HG02981 (cell line): ENCODE data around the gene VWA1.

Experiments used
- ATAC-seq: cut with Tn5 transposase; IDR thresholded peaks from one replicate; pipeline ENCODE4 v1.9.1; 2021; ENCODE audit warnings: mild to moderate bottlenecking, moderate library complexity; ENCODE audit not compliant: unreplicated experiment

The VWA1 gene, protein sequence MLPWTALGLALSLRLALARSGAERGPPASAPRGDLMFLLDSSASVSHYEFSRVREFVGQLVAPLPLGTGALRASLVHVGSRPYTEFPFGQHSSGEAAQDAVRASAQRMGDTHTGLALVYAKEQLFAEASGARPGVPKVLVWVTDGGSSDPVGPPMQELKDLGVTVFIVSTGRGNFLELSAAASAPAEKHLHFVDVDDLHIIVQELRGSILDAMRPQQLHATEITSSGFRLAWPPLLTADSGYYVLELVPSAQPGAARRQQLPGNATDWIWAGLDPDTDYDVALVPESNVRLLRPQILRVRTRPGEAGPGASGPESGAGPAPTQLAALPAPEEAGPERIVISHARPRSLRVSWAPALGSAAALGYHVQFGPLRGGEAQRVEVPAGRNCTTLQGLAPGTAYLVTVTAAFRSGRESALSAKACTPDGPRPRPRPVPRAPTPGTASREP

GRCh38 chr1:1435106-1435903 lies at the start of gene VWA1:
Gene VWA1 (plus strand): TSS chr1:1435690. CDS start chr1:1435749, 59 bp downstream.
- no peak for ATAC-seq

DNA sequence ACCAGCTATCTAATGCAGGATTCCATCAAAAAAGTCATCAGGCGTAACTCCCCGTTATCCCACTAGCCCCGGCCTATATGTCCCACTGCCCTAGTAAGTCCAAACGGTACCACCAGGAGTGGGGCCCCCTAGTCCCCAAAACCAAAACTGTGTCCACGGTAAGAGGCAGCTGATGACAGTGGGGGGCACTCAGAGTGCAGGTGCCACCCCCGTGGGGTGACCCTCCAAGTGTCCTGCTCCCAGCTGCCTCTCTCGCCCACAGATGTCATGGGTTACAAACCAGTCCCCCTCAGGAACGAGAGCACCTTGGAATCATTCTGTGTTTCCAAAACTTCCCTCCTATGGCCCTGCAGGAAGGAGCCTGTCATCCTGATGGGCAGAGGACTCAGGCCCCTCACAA lies 49.6 kb upstream of the VWA1 start:
- ATAC-seq: no peak

DNA sequence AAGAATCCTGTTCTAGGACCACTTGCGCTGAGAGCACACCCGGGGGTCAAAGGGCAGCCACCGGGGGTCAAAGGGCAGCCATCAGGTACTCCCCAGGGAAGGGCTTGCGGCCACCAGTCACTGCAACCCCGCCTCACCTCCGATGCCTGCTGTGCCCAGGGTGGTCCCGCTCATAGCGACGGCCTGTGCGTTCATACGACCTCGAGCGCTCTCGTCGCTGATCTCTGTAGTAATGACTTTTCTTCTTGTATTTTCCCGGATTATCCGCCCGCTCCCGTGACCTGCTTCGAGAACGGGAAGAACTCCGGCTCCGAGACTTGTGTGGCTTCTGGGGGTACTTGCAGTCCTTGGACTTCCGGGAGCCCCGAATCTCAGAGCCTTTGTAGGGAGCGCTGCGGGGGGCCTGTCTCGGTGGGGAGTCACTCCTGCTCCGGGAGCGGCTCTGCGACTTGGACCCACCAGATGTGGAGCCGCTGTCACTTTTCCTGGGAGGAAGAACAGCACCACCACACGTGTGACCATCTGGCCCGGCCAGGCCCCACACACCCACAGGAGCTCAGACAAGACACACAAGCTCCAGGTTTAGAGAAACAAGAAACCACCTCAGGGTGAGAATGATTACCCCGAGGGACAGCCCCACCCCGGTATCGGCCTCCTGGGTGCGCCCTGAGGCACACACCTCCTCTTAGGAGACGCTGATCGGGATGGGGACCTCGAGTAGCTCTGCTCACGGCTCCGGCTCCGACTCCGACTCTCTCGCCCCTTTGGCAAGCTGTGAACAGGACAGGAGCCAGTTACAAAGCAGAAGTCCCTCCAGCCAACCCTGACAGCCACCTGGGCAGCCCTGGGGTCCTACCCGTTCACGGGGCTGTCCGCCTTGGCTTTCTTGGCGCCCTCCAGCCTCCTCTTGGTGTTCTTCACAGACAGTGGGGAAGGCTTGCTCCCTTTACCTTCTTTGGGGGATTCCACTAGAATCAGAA lies 48.1 kb upstream of the VWA1 start:
- no peak for ATAC-seq

- no peak for ATAC-seq
These were observed 47.4 kb upstream of the VWA1 start for GRCh38 chr1:1388078-1388472.

DNA sequence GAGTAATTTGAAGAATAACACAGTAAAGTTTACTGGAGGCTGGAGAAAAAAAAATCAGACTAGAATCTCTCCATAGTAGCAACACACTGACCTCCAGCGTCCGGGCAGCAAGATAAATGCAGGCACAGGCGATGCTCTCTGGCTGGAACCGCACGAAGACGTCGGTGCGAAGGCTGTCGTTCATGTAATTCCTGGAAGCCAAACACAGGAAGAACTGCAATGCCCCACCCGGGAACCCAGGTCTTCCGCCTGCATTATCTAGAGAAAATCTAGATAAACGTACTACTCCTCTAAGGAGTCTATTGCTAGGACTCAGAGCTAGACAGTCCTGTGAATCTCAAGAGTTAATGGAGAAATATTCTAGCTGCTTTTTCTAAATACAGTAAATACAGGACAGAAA lies 44.8 kb upstream of the VWA1 start:
- ATAC-seq: no peak

GRCh38 chr1:1391225-1391624 lies 44.3 kb upstream of the VWA1 start:
- no peak for ATAC-seq

DNA sequence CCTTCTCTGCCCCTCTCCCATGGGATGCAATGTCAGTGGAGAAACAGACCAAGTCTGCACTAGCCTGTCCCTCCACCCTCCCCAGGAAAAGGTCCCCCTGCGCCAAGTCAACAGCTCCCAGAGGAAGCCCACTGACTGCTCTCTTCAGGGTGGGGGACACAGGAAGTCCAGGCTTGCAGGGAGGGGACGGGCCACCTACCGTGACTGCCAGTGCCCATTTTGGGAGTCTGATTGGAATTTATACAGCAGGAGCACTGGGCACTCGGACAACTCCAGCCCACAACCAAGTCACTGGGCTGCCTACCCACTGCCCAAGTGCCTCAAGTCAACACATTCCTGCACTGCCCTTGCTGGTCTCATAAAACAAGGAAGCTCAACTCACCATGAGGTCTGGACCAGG lies 42.5 kb upstream of the VWA1 start:
- no peak for ATAC-seq

DNA sequence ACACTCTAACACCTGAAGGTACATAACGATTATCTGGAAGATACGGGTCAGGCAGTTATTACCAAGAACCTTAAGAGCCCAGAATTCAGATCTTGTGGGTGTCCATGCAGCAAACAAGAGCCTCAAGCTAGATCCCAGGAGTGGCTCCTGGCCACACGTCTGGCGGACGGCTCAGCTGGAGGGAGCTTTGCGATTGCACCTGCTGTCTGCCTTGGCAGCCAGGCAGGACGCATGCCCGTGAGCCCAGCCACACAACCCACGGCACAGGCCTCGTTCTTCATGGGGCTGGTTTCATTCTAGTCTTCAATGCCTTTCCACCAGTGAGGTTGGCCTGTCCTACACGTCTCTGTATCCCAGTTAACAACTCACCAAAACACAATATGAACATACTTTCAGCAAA lies 42.1 kb upstream of the VWA1 start:
- ATAC-seq: no peak

GRCh38 chr1:1394116-1394515 lies 41.4 kb upstream of the VWA1 start:
- ATAC-seq: no peak

- ATAC-seq: no peak
These were observed 40.3 kb upstream of the VWA1 start for GRCh38 chr1:1395166-1395565.

- no peak for ATAC-seq
These were observed 37.5 kb upstream of the VWA1 start for GRCh38 chr1:1397839-1398523.

- no peak for ATAC-seq
These were observed 36.8 kb upstream of the VWA1 start for GRCh38 chr1:1398677-1399186.

DNA sequence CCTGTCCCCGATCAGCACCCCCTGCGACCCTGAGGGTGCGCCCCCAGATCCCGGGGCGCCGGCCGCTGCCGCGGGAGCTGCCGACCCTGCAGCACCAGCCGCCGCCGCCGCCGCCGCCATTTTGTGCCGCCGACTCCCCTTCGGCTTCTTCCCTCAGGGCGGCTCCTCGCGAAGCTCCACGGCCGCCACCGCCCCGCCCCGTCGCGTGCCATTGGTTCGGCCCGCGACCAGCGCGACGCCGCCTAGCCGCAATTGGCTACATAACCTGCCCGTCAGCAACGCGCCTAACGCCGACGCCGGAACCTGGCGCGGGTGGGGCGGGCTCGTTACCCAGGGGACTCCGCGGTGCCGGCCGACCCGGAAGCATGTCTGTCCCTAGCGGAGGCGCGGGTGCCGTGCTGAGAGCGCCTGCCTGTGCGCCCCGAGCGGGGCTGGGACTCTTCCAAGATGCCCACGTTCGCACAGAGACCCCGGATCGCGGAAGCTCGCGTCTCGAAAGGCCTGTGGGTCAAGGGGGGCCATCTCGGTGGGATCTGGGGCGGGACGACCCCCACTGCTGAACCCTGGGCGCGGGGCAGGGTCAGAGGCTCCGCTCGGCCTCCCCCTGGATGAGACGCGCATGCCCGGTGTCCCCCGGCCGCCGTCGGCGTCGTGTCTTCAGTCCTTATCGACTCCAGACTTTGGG lies 36.2 kb upstream of the VWA1 start, which contains the start of gene CCNL2:
Gene CCNL2, minus strand, starts transcription at position 149 of the 685 bp plus-strand sequence. Its CDS starts 29 bp downstream, at position 120.
- peak; percentile 94 for ATAC-seq

DNA sequence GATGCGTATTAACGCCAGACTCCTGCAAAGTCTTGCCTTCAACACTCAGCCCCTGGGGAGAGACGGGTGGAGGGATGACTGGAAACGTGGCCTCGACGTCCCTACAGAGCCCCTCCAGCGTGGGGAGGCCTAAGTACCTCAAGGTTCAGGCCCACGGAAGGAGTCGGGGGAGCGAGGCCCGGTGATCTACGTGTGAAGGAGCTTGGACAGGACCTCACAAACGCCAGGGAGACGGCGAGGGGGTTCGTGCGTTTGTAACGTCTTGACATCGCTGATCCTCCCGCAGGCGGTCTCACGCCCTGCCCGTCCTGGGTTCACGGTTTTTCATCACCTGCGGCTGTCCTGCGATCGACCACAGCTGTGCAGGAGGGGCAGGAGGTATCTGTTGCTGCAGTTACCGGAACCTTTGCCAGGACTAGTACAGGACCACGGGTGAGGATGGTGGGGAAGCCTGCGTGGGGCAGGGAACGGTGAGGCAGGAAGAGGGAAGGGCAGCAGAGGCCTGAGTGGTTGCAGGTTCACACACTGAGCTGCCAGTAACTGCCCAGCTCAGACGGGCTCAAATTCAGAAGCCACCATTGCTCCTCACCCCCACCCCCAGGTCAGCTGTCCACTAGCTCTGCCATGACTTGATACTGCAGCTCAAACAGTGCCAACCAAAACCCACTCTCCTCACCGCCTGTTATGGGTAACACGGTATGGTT lies 35.5 kb upstream of the VWA1 start:
- peak; percentile 4 for ATAC-seq

DNA sequence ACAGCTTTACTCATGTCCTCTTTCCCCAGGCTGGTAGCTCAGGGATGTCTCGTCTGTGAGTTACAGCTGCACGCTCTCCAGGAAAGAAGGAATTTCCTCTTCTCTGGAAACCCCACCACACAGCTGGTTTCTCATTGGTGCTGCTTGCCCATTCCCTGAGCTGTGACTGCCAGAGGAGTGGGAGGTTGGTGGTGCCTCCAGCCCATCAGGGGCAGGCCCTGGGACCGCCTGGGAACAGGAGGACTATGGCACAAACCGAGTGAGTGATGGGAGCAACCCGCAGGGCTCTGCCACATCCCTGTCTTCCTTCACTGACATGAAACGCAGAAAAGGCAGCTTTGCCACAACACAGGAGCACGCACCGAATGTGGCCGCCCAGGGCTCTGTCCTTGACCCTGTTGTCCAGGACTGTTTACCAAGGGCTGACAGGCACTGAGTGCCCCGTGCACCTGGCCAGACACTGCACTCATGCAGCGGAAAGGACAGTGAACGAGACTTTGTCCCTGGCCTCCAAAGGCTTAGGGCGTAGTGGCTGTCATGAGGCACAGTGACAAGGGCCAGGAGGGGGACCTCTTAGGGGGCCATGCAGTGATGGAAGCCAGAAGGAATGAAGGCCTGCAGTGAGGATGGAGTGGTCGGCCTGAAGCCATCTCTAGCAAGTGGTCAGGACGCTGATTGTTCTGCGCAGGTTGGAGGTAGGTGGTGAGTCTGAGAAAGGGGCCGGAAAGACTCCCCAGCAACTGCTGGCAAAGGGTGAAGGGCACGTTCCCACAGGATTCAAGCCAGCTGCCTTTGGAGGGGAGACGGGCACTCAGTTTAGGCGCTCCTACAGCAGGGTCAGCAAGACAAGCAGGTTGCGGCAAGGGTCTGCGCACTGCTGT lies 34.7 kb upstream of the VWA1 start:
- ATAC-seq: no peak

DNA sequence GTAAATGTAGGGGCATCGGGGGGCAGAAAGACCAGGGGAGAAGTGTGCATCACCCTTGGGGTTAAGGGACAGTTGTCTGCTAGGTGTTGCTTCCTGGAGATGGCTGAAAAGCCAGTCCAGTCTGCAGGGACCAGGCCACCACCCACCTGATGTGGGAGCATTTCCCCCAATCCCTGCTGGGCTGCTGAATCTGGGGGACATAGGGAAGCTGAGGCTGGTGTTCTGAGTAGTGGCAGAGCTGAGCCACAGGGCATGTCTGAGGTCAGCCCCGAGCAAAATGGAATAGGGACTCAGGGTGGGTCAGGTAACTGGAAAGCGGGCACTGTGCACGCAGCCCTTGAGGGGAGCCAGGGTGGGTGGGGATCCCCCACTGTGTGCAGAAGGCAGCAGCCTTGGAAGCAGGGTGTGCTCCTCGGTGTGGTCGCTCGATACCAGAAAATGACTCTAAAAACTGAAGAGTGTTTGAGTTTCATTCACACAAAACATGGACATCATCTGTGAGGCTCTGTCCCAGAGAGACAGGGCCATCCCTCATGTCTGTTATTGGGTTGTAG lies 34.0 kb upstream of the VWA1 start:
- ATAC-seq: no peak

GRCh38 chr1:1402072-1402900 lies 33.2 kb upstream of the VWA1 start:
- no peak for ATAC-seq
